GM18505 (cell line): Measurements from ENCODE around the gene PARP9.
"Not testable (repeated sequence)": the region's sequence is repeated elsewhere in the genome, so short reads cannot be mapped to it uniquely, and the experiment has no call there.

Experiments
- ATAC-seq: cut with Tn5 transposase; IDR thresholded peaks from one replicate; pipeline ENCODE4 v1.9.1; 2021; ENCODE audit not compliant: unreplicated experiment
- POLR2A ChIP-seq: IDR thresholded peaks from 4 replicates; pipeline ENCODE4 v1.6.1; 2011; ENCODE audit warnings: borderline replicate concordance; ENCODE audit not compliant: insufficient read depth, insufficient read length; ENCODE audit errors: extremely low read depth

The PARP9 gene

GRCh38 chr3:122520861-122521260, 43.2 kb downstream of the PARP9 start:
- TF ChIP-seq POLR2A: no peak
- no peak for ATAC-seq

- no peak for ATAC-seq
- TF ChIP-seq POLR2A: no peak
Observed at GRCh38 chr3:122519693-122520092, 44.4 kb downstream of the PARP9 start.

- no peak for TF ChIP-seq POLR2A
- no peak for ATAC-seq
Observed at GRCh38 chr3:122516846-122517360, 47.2 kb downstream of the PARP9 start.

- ATAC-seq: no peak
- TF ChIP-seq POLR2A: no peak
Observed at GRCh38 chr3:122515870-122516269, 48.2 kb downstream of the PARP9 start.

- ATAC-seq: no peak
- TF ChIP-seq POLR2A: no peak
Observed at GRCh38 chr3:122515020-122515468, 49.1 kb downstream of the PARP9 start.

GRCh38 chr3:122514123-122515019, 49.7 kb downstream of the PARP9 start, which contains the start of gene KPNA1:
Gene KPNA1 (minus strand): TSS chr3:122514939. CDS start chr3:122496565, 18,374 bp downstream.
- TF ChIP-seq POLR2A: peak; percentile 96
- peak; percentile 84 for ATAC-seq

GRCh38 chr3:122513386-122514122, 50.5 kb downstream of the PARP9 start:
- no peak for ATAC-seq
- TF ChIP-seq POLR2A: no peak

GRCh38 chr3:122512284-122512683, 51.8 kb downstream of the PARP9 start:
- no peak for ATAC-seq
- TF ChIP-seq POLR2A: no peak

GRCh38 chr3:122510878-122511535, 53.1 kb downstream of the PARP9 start:
- ATAC-seq: no peak
- TF ChIP-seq POLR2A: no peak

- not testable (repeated sequence) for ATAC-seq
Observed at GRCh38 chr3:122508944-122509343, 55.2 kb downstream of the PARP9 start.

GRCh38 chr3:122508135-122508914, 55.8 kb downstream of the PARP9 start:
- no peak for ATAC-seq
- no peak for TF ChIP-seq POLR2A

- no peak for TF ChIP-seq POLR2A
- no peak for ATAC-seq
Observed at GRCh38 chr3:122506450-122506849, 57.6 kb downstream of the PARP9 start.
